ENCODE data around the gene PARP11.

DNA sequence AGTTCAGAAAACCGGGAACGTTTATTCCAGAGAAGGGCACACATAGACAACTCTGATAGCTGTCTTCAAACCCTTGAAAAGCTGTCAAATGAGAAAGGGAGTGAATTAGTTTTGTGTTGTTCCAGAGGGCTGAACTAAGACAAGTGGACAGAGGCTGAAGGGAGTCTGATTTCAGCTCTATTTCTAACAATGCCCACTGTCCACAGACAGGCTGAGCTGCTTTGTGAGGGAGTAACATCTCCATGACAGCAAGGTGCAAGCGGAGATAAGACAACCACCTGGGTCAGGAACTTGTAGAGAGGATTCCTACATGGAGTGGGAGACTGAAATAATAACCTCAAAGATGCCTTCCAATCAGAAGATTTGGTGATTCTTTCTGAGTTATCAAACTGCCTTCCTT is 25.6 kb upstream of the PARP11 start:
- TF ChIP-seq CTCF (IDR thresholded peaks at IDR 0.05; ENCODE audit: low read length) (no peak), EZH2 (IDR thresholded peaks at IDR 0.05; ENCODE audit: borderline replicate concordance, low read length) (no peak)
